GM18499 (cell line): ENCODE data around the gene FLVCR2.

Source experiments
- ATAC-seq: cut with Tn5 transposase; IDR thresholded peaks from one replicate; pipeline ENCODE4 v1.9.1; 2021; ENCODE audit warnings: moderate number of reproducible peaks; ENCODE audit not compliant: insufficient read depth, unreplicated experiment

Gene FLVCR2

DNA sequence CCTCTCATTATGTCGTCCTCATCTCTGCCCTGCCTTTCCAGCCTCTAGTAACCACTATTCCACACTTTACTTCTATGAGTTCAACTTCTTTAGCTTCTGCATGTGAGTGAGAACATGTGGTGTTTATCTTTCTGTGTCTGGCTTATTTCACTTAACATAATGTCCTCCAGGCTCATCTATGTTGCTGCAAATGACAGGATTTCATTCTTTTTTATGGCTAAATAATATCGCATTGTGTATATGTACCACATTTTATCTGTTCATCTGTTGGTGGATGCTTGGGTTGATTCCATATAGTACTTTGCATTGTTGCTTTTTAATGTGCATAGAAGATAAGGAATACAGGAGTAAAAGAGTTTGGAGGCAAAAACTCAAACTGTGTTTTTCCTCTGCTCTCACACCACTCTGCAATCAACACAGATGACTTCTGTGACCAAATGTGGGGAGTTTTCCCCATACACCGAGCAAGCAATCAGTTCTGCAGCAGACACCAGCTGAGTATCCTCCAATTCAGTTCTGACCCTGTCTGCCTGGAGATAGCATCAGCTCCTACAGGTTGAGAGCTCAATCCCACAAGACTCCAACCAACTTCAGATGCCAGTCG, 24.6 kb upstream of the FLVCR2 start:
- no peak for ATAC-seq

DNA sequence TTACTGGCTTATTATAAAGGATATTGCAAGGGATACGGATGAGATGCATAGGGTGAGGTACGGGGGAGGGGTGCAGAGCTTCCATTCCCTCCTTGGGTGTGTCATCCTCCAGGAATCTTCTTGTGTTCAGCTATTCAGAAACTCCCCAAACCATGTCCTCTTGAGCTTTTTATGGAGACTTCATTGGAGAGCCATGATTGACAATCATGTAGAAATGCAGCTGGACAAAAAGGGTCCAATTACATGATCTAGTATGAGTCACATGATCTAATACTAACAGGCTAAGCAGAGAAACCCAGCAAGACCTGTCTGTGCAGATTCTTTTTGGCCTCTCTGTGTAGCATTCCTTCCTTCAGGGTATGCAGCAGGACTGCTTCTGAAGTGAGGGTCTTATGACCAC, 23.9 kb upstream of the FLVCR2 start:
- ATAC-seq = no peak

DNA sequence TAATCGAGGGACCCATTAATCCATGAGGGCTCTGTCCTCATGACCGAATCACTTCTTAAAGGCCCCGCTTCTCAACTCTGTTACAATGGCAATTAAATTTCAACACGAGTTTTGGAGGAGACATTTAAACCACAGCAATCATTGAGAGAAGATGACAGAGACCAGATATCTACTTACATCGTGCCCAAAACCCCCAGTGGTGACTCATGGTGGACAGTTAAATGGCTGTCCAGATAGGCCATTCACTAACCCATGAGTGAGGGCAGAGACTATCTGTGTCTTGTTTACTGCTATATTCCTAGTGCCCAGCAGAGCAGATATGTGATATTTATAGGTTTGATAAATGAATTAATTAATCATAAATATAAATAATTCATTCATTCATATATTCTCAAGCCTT, 20.0 kb upstream of the FLVCR2 start:
- ATAC-seq = no peak

GRCh38 chr14:75559045-75559444, 19.4 kb upstream of the FLVCR2 start:
- no peak for ATAC-seq

GRCh38 chr14:75559451-75560222, 18.8 kb upstream of the FLVCR2 start:
- ATAC-seq = no peak

DNA sequence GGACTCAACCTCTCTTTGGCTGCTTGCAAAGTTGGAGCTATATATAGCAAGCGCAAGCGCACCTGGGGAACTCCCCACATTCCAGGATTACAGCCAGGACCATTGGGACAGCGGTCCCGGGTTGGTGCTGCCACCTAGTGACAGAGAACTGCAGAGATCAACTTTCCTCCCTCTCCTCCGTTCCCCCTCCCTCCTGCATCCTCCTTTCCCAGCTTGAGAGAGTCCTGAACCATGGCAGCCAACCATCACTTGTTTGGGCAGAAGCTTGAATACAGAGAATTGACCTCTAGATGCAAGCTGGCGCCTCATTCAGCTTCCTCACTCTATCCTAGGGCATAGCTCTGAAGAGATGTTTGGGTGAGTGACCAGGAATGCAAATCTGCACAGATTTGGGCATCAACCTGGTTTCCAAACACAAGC, 17.4 kb upstream of the FLVCR2 start:
- no peak for ATAC-seq

- no peak for ATAC-seq
Observed at GRCh38 chr14:75562089-75562488, 16.3 kb upstream of the FLVCR2 start.

DNA sequence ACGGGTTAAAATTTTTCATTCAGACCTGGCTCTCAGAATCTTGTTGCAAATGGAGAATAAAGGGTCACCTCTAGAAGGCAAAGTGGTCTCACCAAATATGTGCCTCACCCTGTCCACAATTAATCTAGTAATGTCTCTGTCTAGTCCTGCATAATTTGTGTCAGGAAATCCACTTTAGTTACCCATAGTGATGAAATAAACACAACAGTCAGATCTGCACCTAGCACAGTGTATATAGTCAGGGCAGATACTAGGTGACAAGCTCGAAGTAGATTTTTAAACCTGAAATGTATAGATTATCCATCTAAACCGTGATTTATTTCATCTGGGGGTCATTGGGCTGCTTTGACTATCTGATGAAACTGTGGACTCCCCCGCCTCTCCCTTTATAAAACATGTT, 15.9 kb upstream of the FLVCR2 start:
- no peak for ATAC-seq

DNA sequence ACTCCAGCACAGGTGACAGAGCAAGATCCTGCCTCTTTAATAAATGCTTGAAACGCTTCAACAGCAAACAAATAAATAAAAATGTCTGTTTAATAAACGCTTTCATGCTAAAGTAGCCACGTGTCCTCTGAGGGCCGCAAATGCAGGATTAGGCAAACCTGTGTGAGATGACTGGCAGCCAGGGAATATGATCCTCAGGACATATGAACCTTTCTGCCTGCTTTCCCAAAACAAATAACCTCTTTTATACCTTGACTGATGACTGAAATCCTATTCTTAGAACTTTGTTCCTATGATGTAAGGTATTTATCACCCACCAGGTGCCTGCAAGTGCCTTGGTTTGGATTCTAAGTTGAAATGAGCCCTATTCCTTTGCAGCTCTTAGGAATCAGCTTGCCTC, 14.5 kb upstream of the FLVCR2 start:
- ATAC-seq = no peak

DNA sequence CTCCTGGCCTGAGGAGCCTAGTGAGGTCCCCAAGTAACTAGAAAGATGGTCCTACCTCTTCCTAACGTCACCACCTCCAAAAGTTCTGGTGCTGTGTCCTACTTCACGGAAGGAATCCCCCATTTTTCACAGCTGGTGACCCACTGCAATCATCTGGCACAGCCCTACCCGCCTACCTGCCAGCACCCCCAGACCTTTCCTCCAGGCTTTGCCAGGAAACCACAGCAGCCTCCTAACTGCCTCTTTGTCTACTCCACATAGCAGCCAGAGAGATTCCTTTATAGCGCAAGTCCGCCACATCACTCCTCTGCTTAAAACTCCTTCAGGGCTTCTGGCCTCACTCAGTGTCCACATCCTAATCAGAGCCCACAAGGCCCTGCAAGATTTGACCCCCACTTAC, 13.4 kb upstream of the FLVCR2 start:
- no peak for ATAC-seq

DNA sequence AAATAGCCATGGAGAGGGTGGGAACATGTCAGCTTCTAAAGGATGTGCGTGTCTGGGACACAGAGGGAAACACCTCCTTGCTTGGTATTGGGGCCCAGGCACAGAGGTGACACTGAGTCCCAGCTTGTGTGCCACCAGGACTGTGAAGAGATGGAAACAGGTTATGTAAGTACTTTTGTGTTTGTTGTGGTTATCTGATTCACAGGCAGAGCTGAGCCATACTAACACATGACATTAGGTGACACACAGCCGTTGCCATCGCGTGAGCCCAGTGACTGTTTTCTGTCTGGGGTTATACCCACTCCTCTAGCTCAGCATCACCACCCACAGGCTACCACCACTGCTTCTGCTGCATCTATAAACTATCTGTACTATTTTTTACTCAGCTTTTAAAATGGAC, 12.1 kb upstream of the FLVCR2 start:
- no peak for ATAC-seq

GRCh38 chr14:75566752-75567151, 11.7 kb upstream of the FLVCR2 start:
- no peak for ATAC-seq

- no peak for ATAC-seq
Observed at GRCh38 chr14:75568140-75568539, 10.3 kb upstream of the FLVCR2 start.

DNA sequence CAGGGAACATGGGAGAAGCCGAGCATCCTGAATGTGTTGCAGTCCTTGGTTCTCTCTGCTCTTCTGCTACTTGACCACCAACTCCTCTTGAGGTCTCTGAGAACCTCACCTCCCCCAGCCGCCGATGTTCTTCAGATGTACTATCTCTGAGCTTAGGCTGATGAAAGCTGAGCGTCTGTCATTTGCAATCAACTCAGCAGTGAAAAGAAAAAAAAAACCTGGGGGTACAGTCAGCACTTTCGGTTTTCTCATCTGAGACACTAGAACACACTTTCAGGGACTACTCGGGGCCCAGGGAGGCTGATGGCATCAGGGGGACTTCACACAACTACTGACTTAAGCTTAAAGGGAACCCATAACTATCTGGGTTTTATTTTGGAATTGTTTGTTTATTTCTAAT, 9.6 kb upstream of the FLVCR2 start:
- no peak for ATAC-seq

GRCh38 chr14:75570797-75571196, 7.6 kb upstream of the FLVCR2 start:
- ATAC-seq = no peak

- ATAC-seq = no peak
Observed at GRCh38 chr14:75572104-75572503, 6.3 kb upstream of the FLVCR2 start.

DNA sequence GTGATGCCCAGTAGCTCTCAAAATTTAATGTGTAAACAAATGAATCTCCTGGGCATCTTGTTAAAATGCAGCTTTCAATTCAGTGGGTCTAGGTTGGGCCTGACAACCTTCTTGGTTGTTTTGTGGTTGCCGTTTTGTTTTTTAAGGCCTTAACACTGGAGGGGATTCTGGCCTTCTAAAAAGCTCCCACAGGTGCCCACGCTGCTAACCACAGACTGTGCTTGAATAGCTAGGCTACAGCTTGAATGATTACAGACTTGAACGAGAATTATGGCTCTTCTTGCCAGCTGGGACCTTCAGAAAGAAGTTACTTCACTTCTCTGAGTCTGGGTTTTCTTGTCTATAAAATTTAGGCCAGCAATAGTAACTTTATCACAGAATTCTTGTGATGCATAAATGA, 1.3 kb upstream of the FLVCR2 start:
- ATAC-seq = no peak

GRCh38 chr14:75577729-75578101, 705 bp upstream of the FLVCR2 start:
- no peak for ATAC-seq

DNA sequence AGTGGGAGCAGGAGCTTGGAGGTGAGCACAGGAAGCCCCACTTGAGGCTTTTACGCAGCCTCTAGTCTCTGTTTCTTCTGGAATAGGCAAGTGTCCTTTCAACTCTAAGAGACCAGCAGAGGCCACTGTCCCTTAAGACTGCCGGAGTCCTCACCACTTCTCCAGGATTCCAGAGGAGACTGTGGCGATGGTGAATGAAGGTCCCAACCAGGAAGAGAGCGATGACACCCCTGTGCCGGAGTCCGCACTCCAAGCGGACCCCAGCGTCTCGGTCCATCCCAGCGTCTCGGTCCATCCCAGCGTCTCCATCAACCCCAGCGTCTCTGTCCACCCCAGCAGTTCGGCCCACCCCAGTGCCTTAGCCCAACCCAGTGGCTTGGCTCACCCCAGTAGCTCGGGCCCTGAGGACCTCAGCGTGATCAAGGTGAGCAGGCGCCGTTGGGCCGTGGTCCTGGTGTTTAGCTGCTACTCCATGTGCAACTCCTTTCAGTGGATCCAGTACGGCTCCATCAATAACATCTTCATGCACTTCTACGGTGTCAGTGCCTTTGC, 442 bp downstream of the FLVCR2 start:
- ATAC-seq = no peak

GRCh38 chr14:75579338-75579864, 981 bp downstream of the FLVCR2 start:
- no peak for ATAC-seq

DNA sequence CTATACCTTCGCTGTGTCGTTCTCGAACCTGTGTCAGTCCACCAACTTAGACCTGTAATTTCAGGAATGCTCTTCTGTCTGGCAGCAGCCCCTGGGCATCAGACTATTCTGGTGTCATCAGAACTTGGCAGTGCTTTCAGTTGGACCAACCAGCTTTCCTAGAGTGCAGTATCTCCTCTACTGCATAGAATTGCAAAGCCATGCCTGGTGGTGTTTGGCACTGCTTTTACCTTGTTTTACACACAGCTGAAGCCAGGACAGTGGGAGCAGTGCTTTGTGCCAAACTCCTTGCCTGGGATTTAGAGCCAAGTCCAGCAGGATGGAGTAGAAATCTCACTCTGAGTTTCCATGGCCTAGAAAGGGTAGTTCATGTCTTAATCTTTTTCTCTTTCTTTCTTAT, 1.5 kb downstream of the FLVCR2 start:
- ATAC-seq = no peak

GRCh38 chr14:75587388-75587787, 9.0 kb downstream of the FLVCR2 start:
- ATAC-seq = no peak
